Neural progenitor cell (in vitro differentiated cells): ENCODE results near the gene COL25A1. TPM values are rescaled to one million over a fixed set of nuclear protein-coding genes. Genes with fewer than 3 reads are reported as not detected.
"Not testable (repeated sequence)": the region's sequence is repeated elsewhere in the genome, so short reads cannot be mapped to it uniquely, and the experiment has no call there.

Experiments
- DNase-seq: peaks from one replicate; pipeline ENCODE4 v3.0.0-alpha.2; 2016; ENCODE audit warnings: low spot score
- H2AFZ ChIP-seq: fragments of 200-600 bp; sonication (generic); replicated peaks from 2 replicates; pipeline ENCODE4 v1.6.1; 2016; ENCODE audit warnings: antibody characterized with exemption
- H3F3A ChIP-seq: fragments of 200-600 bp; sonication (generic); 2 replicates; pipeline ENCODE4 v1.6.1; 2016; ENCODE audit warnings: antibody characterized with exemption, low read depth
- H3K27ac ChIP-seq: fragments of 200-600 bp; sonication (generic); 2 replicates; pipeline ENCODE4 v1.5.1; 2016; ENCODE audit warnings: mild to moderate bottlenecking
- H3K27me3 ChIP-seq: fragments of 200-600 bp; sonication (generic); 2 replicates; pipeline ENCODE4 v1.6.1; 2016; ENCODE audit warnings: mild to moderate bottlenecking, moderate library complexity
- H3K36me3 ChIP-seq: fragments of 200-600 bp; sonication (generic); 2 replicates; pipeline ENCODE4 v1.5.1; 2016
- H3K4me1 ChIP-seq: fragments of 200-600 bp; sonication (generic); 2 replicates; pipeline ENCODE4 v1.6.1; 2016; ENCODE audit warnings: mixed run types
- H3K4me2 ChIP-seq: fragments of 200-600 bp; sonication (generic); 2 replicates; pipeline ENCODE4 v1.6.1; 2016
- H3K4me3 ChIP-seq: fragments of 200-600 bp; sonication (generic); 2 replicates; pipeline ENCODE4 v1.5.1; 2016
- H3K79me2 ChIP-seq: fragments of 200-600 bp; sonication (generic); 2 replicates; pipeline ENCODE4 v1.6.1; 2016; ENCODE audit warnings: low read depth
- H3K9ac ChIP-seq: fragments of 200-600 bp; sonication (generic); 2 replicates; pipeline ENCODE4 v1.6.1; 2016
- H3K9me3 ChIP-seq: fragments of 200-600 bp; sonication (generic); 2 replicates; pipeline ENCODE4 v1.5.1; 2016; ENCODE audit warnings: low read depth
- H4K20me1 ChIP-seq: fragments of 200-600 bp; sonication (generic); 2 replicates; pipeline ENCODE4 v1.6.1; 2016; ENCODE audit warnings: low read depth
- H3K27ac Mint-ChIP-seq: 3 replicates; pipeline ENCODE4 v1.8.0; 2021; ENCODE audit warnings: mixed read lengths
- H3K27me3 Mint-ChIP-seq: 2 replicates; pipeline ENCODE4 v1.8.0; 2022; ENCODE audit warnings: low read depth, mild to moderate bottlenecking, inconsistent platforms, moderate library complexity, mixed read lengths; ENCODE audit not compliant: insufficient read depth
- H3K36me3 Mint-ChIP-seq: 3 replicates; pipeline ENCODE4 v1.8.0; 2021; ENCODE audit warnings: mixed read lengths
- H3K4me1 Mint-ChIP-seq: 3 replicates; pipeline ENCODE4 v1.8.0; 2021; ENCODE audit warnings: mixed read lengths
- H3K4me3 Mint-ChIP-seq: 3 replicates; pipeline ENCODE4 v1.8.0; 2021; ENCODE audit warnings: mild to moderate bottlenecking, moderate library complexity, mixed read lengths
- H3K9me3 Mint-ChIP-seq: 3 replicates; pipeline ENCODE4 v1.8.0; 2020; ENCODE audit warnings: mixed read lengths
- CTCF ChIP-seq: fragments of 200-600 bp; sonication (generic); IDR thresholded peaks from 2 replicates; pipeline ENCODE4 v1.5.1; 2017; ENCODE audit warnings: antibody characterized with exemption, mild to moderate bottlenecking
- EZH2 ChIP-seq: fragments of 200-600 bp; sonication (generic); IDR thresholded peaks from 2 replicates; pipeline ENCODE4 v1.6.1; 2017; ENCODE audit warnings: antibody characterized with exemption, mild to moderate bottlenecking, moderate library complexity
- EZH2phosphoT487 ChIP-seq: fragments of 200-600 bp; sonication (generic); IDR thresholded peaks from 2 replicates; pipeline ENCODE4 v1.6.1; 2017; ENCODE audit warnings: antibody characterized with exemption
- total RNA-seq: library from RNA; depleted of rRNA; stranded (reverse); fragments of >200 nt; gene quantifications from 2 replicates; pipeline ENCODE4 v1.2.3, GENCODE V29; 2015; ENCODE audit warnings: low replicate concordance

The COL25A1 gene
- total RNA-seq, 1 donor from 2014 or later, result 1.3 TPM

DNA sequence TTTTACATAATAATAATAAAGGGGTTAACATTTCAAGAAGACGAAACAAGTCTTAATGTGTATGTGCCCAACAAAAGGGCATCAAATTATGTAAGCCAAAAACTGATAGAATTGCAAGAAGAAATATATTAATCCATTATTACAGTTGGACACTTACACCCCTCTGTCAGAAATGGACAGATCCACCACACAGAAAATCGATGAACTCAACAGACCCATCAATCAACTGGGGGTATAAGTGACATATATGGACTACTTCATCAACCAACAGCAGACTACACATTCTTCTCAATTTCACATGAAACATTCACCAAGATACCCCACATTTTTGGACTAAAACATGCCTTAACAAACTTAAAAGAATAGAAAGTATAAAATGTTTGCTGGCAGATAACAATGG is 183.8 kb downstream of the COL25A1 start:
- H3K4me2 ChIP-seq, result no peak overlapping the region
- TF ChIP-seq EZH2 (no peak), CTCF (no peak), EZH2phosphoT487 (no peak)
- H3K9me3 Mint-ChIP-seq, result no peaks in the 10 kb centered on the region
- no peak overlapping the region for H3K4me3 ChIP-seq
- no peaks in the 10 kb centered on the region for H3K36me3 ChIP-seq
- no peak overlapping the region for H3K9ac ChIP-seq
- no peak overlapping the region for H3K4me3 Mint-ChIP-seq
- no peak for DNase-seq
- H3K27me3 Mint-ChIP-seq, result no peaks in the 10 kb centered on the region
- no peak overlapping the region for H3K27ac Mint-ChIP-seq
- no peaks in the 10 kb centered on the region for H3F3A ChIP-seq
- H2AFZ ChIP-seq, result no peak overlapping the region
- H3K4me1 Mint-ChIP-seq, result no peaks in the 10 kb centered on the region
- no peaks in the 10 kb centered on the region for H3K36me3 Mint-ChIP-seq
- no peak overlapping the region for H3K27ac ChIP-seq
- H3K4me1 ChIP-seq, result no peaks in the 10 kb centered on the region
- H3K79me2 ChIP-seq, result no peaks in the 10 kb centered on the region
- H4K20me1 ChIP-seq, result no peaks in the 10 kb centered on the region
- no peaks in the 10 kb centered on the region for H3K27me3 ChIP-seq
- no peaks in the 10 kb centered on the region for H3K9me3 ChIP-seq

DNA sequence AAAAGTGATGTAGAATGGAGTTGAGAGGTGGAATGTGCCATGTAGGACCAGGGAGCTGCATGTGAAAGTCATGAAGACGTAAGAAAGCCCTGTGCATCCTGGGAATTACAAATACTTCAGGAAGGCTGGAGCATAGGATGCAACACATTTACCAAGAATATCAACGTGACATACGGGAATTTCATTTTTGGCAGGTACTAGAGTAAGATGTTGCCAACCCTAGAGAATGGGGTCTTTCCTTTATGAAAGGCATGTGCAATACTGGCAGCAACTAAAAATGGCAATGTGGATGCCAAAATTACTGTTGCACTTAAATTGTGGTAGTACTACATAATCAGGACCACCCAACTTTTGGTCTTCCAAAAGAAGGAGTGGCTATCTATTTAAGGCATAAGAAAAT is 188.0 kb downstream of the COL25A1 start:
- Histone ChIP-seq H3K4me1 (no peaks in the 10 kb centered on the region), H3K9me3 (no peaks in the 10 kb centered on the region), H3K4me3 (no peak overlapping the region), H3K27me3 (no peaks in the 10 kb centered on the region), H3F3A (no peaks in the 10 kb centered on the region), H3K4me2 (no peak overlapping the region), H3K36me3 (no peaks in the 10 kb centered on the region), H2AFZ (no peak overlapping the region), H3K27ac (no peak overlapping the region), H3K9ac (no peak overlapping the region), H3K79me2 (no peaks in the 10 kb centered on the region), H4K20me1 (no peaks in the 10 kb centered on the region)
- Mint-ChIP-seq H3K9me3 (no peaks in the 10 kb centered on the region), H3K27me3 (no peaks in the 10 kb centered on the region), H3K4me3 (no peak overlapping the region), H3K36me3 (no peaks in the 10 kb centered on the region), H3K4me1 (no peaks in the 10 kb centered on the region), H3K27ac (no peak overlapping the region)
- TF ChIP-seq CTCF (no peak), EZH2 (no peak), EZH2phosphoT487 (no peak)
- no peak for DNase-seq

DNA sequence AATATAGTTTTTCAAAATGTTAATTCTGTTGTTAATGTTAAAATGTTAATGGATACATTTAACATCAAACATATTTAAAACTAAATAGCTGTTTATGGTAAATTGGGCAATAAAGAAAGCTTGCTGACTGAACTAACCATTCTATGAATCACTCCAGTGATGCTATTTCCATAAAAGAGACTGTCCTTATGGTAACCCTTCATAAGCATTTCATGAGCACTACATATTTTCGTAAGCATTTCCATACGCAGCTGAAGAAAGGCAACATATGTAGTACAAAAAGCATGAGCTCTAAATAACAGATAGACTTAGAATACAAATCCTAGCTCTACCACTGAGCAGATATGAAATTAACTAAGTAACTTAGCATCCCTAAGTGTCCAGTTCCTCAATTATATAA is 188.9 kb downstream of the COL25A1 start:
- H3K4me1 ChIP-seq, result no peaks in the 10 kb centered on the region
- no peaks in the 10 kb centered on the region for H4K20me1 ChIP-seq
- no peak for TF ChIP-seq EZH2
- no peak for TF ChIP-seq CTCF
- no peak for TF ChIP-seq EZH2phosphoT487
- DNase-seq, result no peak
- H3K27me3 ChIP-seq, result no peaks in the 10 kb centered on the region
- H3K9me3 Mint-ChIP-seq, result no peaks in the 10 kb centered on the region
- H3K4me3 Mint-ChIP-seq, result no peak overlapping the region
- H3K27ac Mint-ChIP-seq, result no peak overlapping the region
- H2AFZ ChIP-seq, result no peak overlapping the region
- no peaks in the 10 kb centered on the region for H3K79me2 ChIP-seq
- no peak overlapping the region for H3K27ac ChIP-seq
- no peaks in the 10 kb centered on the region for H3K4me1 Mint-ChIP-seq
- H3K4me2 ChIP-seq, result no peak overlapping the region
- H3K9me3 ChIP-seq, result no peaks in the 10 kb centered on the region
- H3K36me3 Mint-ChIP-seq, result no peaks in the 10 kb centered on the region
- no peaks in the 10 kb centered on the region for H3K36me3 ChIP-seq
- H3K9ac ChIP-seq, result no peak overlapping the region
- H3K27me3 Mint-ChIP-seq, result no peaks in the 10 kb centered on the region
- no peaks in the 10 kb centered on the region for H3F3A ChIP-seq
- no peak overlapping the region for H3K4me3 ChIP-seq

- Histone ChIP-seq H3K9me3 (no peaks in the 10 kb centered on the region), H3K27ac (no peak overlapping the region), H3K4me1 (no peaks in the 10 kb centered on the region), H2AFZ (no peak overlapping the region), H3F3A (no peaks in the 10 kb centered on the region), H3K79me2 (no peaks in the 10 kb centered on the region), H3K4me3 (no peak overlapping the region), H4K20me1 (no peaks in the 10 kb centered on the region), H3K27me3 (no peaks in the 10 kb centered on the region), H3K4me2 (no peak overlapping the region), H3K36me3 (no peaks in the 10 kb centered on the region), H3K9ac (no peak overlapping the region)
- Mint-ChIP-seq H3K27ac (no peak overlapping the region), H3K4me1 (peaks cover 2% of the 10 kb centered on the region), H3K36me3 (no peaks in the 10 kb centered on the region), H3K9me3 (no peaks in the 10 kb centered on the region), H3K4me3 (no peak overlapping the region), H3K27me3 (no peaks in the 10 kb centered on the region)
- no peak for TF ChIP-seq EZH2
- DNase-seq, result no peak
Observed at GRCh38 chr4:109111031-109111430, 191.4 kb downstream of the COL25A1 start.

DNA sequence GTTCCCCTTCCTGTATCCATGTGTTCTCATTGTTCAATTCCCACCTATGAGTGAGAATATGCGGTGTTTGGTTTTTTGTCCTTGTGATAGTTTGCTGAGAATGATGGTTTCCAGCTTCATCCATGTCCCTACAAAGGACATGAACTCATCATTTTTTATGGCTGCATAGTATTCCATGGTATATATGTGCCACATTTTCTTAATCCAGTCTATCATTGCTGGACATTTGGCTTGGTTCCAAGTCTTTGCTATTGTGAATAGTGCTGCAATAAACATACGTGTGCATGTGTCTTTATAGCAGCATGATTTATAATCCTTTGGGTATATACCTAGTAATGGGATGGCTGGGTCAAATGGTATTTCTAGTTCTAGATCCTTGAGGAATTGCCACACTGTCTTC is 194.2 kb downstream of the COL25A1 start:
- not testable (repeated sequence) for DNase-seq, H3K36me3 ChIP-seq, H3K4me3 Mint-ChIP-seq, H3K4me1 Mint-ChIP-seq, H3K9me3 Mint-ChIP-seq, H4K20me1 ChIP-seq, H3K9ac ChIP-seq, H3K27me3 Mint-ChIP-seq, H3K4me3 ChIP-seq, H3K27ac Mint-ChIP-seq, H3F3A ChIP-seq, H3K9me3 ChIP-seq, H3K4me1 ChIP-seq, H3K79me2 ChIP-seq, H3K4me2 ChIP-seq, H3K27ac ChIP-seq, H3K36me3 Mint-ChIP-seq, H3K27me3 ChIP-seq, H2AFZ ChIP-seq
